Activated CD4-positive, alpha-beta T cell treated with anti-CD3 and anti-CD28 coated beads, Interleukin-2, amount 50 U/mL, for 24 hours (primary cell): Measurements from ENCODE around the gene AXDND1.
A peak's percentile ranks its signal among the peaks of the same experiment; 100 is the strongest.
"Not testable (repeated sequence)": the region's sequence is repeated elsewhere in the genome, so short reads cannot be mapped to it uniquely, and the experiment has no call there.

ENCODE experiments used
- DNase-seq, 2 donors: peaks; one replicate each; pipeline ENCODE4 v3.0.0-alpha.2; 2020; ENCODE audit warnings: low read depth in 1 of 2, low spot score in 1 of 2

The AXDND1 gene

DNA sequence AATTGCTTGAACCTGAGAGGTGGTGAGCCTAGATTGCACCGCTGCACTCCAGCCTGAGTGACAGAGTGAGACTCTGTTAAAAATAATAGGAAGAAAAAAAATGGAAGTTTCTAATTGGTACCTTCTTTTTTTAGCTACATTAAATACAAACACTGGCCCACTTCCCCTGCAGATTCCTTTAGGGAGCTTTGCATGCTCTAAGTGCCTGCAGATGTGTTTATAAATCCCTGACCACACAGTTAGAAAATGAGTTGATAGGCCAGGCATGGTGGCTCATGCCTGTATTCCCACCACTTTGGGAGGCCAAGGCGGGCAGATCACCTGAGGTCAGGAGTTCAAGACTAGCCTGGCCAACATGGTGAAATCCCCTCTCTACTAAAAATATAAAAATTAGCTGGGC lies 4.1 kb upstream of the AXDND1 start:
- not testable (repeated sequence) for DNase-seq

DNA sequence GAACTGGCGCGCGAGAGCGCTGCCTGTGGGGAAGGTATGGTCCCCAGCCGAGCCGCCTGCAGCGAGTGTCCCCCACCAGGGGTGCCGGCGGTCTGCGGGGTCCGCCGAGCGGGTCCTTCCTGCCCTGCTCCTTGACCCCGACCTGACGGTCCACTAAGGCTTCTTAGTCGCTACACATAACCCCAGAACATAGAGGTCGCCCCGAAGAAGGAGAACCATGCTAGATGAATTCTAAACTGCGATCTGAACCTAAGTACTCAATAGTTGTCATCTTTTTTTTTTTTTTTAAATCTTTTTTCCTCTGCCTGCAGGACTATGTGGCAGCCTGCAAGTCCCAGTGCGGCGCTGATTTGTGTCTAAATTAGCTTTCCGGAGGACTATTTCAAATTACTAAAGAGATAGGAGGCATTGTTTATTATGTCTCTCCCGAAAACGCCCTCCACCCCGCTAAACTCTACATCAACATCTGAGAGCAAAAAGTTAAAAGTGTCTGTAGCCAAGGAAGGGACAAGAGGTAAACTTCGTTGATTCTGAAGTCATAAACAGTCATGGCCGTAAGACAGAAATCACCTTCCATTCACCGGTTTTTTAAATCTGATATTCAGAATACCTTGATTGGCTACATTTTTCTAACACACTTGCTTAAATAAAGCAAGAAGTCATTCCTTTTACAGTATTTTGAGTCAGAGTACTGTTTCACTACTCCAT lies 476 bp downstream of the AXDND1 start:
- DNase-seq: no peak

DNA sequence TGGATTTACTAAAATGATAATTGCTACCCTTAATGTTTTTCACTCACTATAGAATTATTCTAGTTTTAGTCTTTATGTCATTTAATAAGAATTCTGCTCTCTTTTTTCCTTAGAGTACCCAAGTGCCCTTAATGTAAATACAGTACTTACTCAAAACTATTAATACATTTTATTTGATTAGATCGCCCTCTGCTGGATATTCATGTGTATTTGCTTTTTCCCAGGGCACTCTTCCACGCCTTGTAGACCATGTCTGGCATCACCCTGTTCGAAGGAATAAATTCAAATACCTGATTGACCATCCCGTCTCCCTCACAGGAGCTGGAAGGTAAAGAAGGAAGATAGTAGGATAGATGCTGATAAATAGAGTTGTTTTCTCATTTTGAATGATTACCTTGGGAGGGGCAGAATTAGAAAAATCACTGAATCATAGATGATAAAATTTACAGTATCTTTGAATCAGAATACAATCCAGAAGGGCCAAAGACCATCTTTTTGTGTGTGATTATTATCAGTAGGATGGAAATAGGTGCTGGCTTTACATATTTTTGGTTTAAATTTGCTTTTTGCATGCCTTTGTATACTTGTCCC lies 4.1 kb downstream of the AXDND1 start:
- DNase-seq: peak in 1 of 2 donors; percentile 37

DNA sequence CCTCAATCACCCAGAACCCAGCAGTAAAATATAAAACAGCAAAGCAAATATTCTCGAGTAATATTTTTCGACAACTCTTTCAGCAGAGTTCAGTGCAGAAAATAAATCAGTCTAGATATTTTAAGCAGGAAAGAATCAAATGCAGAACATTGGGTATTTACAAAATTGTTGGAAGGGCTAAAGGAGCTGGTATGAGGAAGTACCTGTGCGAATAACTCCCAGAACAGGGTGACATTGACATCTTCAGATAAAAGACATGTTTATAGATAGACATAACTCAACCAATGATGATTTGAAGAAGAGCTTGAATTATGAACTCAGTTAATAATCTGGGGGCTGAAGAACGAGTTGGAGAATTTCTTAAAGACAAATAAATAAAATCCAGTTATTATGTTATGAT lies 6.4 kb downstream of the AXDND1 start:
- DNase-seq: no peak

GRCh38 chr1:179376223-179376622 lies 10.5 kb downstream of the AXDND1 start:
- DNase-seq: no peak

DNA sequence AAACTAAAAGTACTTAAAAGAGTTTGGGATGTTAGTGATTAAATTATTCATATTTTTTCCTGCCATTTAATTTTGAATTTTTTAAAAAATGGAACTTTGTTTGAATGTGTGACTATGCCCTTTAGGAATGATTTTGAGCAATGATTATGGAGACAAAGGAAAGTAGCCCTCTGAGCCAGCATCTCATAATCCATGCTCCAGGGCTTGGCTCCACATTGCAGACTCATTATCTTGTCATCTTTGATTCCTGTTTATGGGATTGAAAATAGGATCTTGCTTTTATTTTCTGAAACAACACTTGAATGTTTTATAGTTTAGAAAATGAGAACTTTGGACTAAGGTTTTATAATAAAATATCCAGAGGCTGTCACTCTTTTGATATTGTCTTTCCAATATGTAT lies 14.5 kb downstream of the AXDND1 start:
- DNase-seq: no peak

- no peak for DNase-seq
These were observed 18.3 kb downstream of the AXDND1 start for GRCh38 chr1:179384027-179384426.

DNA sequence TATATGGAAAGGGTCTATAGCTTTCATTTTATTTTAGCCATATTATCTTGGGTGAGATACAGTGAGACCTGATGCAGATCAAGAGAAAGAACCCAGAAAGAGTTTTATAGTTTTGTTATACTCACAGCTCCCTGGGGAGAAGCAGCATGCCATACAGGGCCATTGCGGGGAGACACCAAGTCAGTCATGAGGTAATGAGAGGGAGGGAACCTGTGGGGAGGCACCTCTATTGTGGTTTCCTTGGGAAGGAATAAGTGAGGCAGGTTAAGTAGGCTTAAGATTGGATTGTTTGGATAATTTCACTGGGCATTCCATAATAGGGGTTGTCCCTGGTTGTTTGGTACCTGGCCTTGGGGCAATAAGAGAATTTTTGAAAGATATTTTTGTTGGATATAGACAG lies 19.7 kb downstream of the AXDND1 start:
- DNase-seq: no peak

DNA sequence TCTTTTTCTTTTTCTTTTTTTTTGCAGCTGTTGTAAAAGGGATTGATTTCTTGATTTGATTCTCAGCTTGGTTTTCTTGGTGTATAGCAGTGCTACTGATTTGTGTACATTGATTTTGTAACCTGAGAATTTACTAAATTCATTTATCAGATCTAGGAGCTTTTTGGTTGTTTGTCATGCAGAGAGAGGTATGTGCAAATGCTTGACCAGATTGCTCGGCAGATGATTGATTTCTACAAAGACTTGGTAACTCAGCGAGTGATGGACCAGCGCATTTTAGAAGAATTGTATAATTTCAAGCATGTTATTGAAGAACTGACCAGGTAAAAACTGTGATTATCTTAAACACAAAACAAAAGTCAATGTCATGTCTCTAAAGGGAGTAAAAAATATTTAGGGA lies 27.9 kb downstream of the AXDND1 start:
- no peak for DNase-seq

DNA sequence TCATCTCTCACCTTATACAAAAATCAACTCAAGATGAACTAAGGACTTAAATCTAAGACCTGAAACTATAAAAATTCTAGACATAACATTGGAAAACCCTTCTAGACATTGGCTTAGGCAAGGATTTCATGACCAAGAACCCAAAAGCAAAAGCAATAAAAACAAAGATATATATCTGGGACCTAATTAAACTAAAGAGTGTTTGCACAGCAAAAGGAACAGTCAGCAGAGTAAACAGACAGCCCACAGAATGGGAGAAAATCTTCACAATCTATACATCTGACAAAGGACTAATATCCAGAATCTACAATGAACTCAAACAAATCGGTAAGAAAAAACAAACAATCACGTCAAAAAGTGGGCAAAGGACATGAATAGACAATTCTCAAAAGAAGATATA lies 33.6 kb downstream of the AXDND1 start:
- DNase-seq: not testable (repeated sequence)

- DNase-seq: not testable (repeated sequence)
These were observed 52.0 kb downstream of the AXDND1 start for GRCh38 chr1:179417760-179418159.

- not testable (repeated sequence) for DNase-seq
These were observed 52.9 kb downstream of the AXDND1 start for GRCh38 chr1:179418706-179419105.

DNA sequence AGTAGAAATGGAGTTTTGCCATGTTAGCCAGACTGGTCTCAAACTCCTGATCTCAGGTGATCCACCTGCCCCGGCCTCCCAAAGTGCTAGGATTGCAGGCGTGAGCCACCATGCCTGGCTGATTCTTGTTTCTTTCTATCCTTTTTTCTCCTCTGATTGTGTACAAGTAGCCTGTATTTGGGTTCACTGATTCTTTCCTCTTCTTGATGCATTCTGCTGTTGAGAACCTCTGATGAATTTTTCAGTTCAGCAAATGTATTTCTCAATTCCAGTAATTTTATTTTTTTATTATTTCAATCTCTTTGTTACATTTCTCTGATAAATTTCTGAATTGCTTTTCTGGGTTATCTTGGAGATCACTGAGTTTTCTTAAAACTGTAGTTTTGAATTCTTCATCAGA lies 58.8 kb downstream of the AXDND1 start:
- no peak for DNase-seq

DNA sequence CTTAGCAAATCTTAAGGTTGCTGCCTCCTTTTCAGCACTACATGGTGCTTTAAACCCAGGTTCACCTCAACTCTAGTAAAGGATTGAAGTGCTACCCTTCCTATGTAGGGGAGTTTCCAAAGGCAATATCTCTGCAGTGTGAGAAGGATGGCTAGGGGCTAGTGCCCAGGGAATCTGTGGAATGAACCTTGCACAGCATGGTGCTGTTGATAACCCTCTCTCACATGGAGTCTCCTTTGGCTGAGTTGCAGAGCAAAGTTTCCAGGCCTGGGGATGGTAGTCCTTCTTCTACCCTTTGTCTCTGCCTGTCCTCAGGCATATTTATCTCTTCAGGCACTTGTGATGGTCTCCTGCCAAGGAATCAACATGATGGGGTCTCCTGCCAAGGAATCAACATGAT lies 59.4 kb downstream of the AXDND1 start:
- no peak for DNase-seq

DNA sequence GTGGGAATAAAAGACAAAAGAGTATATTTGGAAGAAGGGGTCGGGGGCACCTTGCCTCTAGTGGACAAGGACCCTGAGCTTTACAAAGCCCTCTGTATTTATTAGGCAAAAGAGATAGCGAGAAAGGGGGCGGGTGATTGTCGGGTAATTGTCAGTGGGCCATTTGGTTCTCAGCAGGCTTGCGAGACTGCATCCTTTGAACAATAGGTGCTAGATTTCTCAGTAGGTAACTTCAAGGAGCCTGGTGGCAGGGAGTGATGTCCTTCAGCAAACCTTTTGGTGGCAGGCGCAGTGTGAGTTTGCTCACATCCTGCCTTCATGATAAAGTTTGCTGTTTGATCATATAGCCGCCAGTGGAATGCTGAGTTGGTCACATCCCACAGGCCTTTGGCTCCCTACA lies 71.4 kb downstream of the AXDND1 start:
- no peak for DNase-seq

DNA sequence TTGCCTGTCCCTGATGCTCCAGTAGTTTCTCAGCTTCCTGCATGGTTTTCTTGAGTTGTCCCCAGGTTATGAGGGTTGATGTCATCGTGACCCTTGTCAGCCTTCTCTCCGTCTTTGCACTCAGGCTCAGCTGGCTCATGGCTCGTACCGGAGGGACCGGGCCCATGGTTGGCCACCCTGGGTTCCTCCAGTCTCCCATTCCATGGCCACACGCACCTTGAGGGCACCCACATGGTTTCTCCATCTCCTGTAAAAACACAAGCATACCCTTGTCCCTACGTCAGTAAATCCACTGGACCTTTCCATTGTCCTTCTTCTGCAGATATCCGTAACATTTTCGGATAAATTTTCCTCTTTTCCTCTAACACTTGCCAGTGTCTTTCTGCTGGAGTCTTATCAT lies 73.9 kb downstream of the AXDND1 start:
- not testable (repeated sequence) for DNase-seq

GRCh38 chr1:179440301-179440700 lies 74.5 kb downstream of the AXDND1 start:
- not testable (repeated sequence) for DNase-seq

DNA sequence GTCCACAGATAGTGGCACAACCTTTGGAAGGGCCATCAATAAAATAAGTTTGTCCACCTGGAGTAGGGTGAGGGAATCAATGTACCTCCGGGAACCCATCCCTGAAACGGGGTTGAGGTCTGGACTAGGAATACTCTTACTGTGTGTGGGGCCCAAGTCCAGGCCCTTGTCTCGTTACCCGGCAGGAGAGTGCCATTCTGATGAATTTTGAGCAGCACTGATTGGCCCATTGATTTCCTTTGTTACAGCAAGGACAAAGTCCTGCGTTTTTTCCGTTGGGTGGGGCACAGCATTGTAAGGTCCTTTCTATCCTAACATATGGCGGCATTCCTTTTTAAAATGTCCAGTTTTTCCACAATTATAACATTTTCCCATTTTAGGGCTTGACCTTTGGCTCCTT lies 75.2 kb downstream of the AXDND1 start:
- DNase-seq: no peak

DNA sequence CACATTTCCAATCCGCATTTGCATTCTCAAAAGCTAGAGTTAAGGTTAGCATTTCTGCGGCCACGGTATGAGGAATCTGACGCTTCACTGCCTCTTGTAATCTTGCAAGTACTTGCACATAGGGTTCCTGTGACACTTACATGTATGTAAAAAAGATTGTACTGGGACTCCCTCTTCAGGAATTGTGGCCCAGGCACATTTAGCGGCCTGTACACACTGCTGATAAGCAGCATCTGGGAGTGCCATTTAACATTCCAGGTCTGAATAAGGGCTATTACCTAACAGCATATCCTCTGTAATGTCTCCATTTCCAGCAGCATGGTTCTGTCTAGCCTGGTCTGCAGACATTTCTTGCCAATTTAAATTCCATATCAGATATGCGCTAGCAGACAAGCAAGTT lies 75.7 kb downstream of the AXDND1 start:
- DNase-seq: no peak

- DNase-seq: not testable (repeated sequence)
These were observed 77.1 kb downstream of the AXDND1 start for GRCh38 chr1:179442846-179443245.

DNA sequence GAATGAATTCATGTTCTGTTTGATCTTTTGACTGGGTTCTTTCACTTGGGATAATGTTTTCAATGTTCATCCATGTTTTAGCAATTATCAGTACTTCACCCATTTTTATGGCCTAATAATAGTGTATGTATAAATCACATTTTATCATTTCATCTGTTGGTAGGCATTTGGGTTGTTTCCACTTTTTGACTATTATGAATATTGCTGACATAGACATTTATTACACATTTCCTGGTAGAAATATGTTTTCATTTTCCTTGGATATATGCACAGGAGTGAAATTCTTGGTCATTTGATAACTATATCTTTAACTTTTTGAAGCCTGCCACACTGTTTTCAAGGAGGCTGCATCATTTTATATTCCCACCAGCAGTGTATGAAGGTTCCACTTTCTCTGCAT lies 79.8 kb downstream of the AXDND1 start:
- no peak for DNase-seq

DNA sequence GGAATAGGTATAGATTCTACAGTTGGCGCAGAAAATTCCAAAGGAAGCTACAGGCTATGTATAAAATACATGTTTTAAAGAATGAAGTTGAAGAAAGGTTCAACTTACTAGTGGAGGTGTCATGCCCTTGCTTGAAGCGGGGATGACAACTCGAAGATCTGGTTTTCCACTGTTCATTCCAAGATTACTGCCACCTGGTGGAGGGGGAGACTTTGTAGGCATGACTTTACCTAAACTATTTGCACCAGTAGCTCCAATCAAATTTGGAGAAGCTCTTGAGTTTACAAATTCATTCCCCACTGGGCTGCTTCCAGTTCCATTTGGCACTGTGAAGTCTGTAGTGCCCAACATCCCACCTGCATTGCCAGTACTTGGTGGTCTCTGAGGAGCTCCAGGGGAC lies 81.7 kb downstream of the AXDND1 start:
- DNase-seq: no peak
